Neural cell (in vitro differentiated cells): Measurements from ENCODE around the gene CACNA1F. TPM values are rescaled to one million over a fixed set of nuclear protein-coding genes. Genes with fewer than 3 reads are reported as not detected.

Experiments
- H2AFZ ChIP-seq: fragments of 200-600, 300-800 bp; sonication (generic), shearing (Covaris generic); 2 replicates; pipeline ENCODE4 v1.6.0; 2014; ENCODE audit warnings: low read depth, mild to moderate bottlenecking, antibody characterized with exemption, low read length, moderate library complexity
- H3F3A ChIP-seq: fragments of 200-600 bp; shearing (Covaris generic); 2 replicates; pipeline ENCODE4 v1.6.1; 2016; ENCODE audit warnings: mild to moderate bottlenecking, moderate library complexity, mixed read lengths, antibody characterized with exemption, low read length; ENCODE audit not compliant: insufficient read depth, poor library complexity, severe bottlenecking
- H3K27ac ChIP-seq: fragments of 200-600, 300-800 bp; sonication (generic), shearing (Covaris generic); 2 replicates; pipeline ENCODE4 v1.5.1; 2014; ENCODE audit warnings: mild to moderate bottlenecking, low read length, moderate library complexity
- H3K27me3 ChIP-seq: fragments of 300-800, 200-600 bp; sonication (generic), shearing (Covaris generic); 2 replicates; pipeline ENCODE4 v1.6.0; 2014; ENCODE audit warnings: mild to moderate bottlenecking, low read depth, low read length, moderate library complexity; ENCODE audit not compliant: insufficient read depth
- H3K36me3 ChIP-seq: fragments of 300-800, 200-600 bp; sonication (generic), shearing (Covaris generic); 2 replicates; pipeline ENCODE4 v1.5.1; 2014; ENCODE audit warnings: mild to moderate bottlenecking, antibody characterized with exemption, low read length, moderate library complexity; ENCODE audit not compliant: insufficient read depth
- H3K4me2 ChIP-seq: fragments of 300-800, 200-600 bp; sonication (generic), shearing (Covaris generic); 2 replicates; pipeline ENCODE4 v1.6.0; 2014; ENCODE audit warnings: mild to moderate bottlenecking, low read length
- H3K4me3 ChIP-seq: fragments of 300-800, 200-600 bp; sonication (generic), shearing (Covaris generic); 2 replicates; pipeline ENCODE4 v1.5.1; 2014; ENCODE audit warnings: mild to moderate bottlenecking, low read length, moderate library complexity
- H3K79me2 ChIP-seq: fragments of 200-600 bp; shearing (Covaris generic); replicated peaks from 2 replicates; pipeline ENCODE4 v1.6.0; 2014; ENCODE audit warnings: mild to moderate bottlenecking, low read length, moderate library complexity; ENCODE audit not compliant: insufficient read depth
- H3K9ac ChIP-seq: fragments of 300-800, 200-600 bp; sonication (generic), shearing (Covaris generic); 2 replicates; pipeline ENCODE4 v1.6.1; 2016; ENCODE audit warnings: mild to moderate bottlenecking, low read length, mixed read lengths
- H3K9me2 ChIP-seq: fragments of 200-600 bp; shearing (Covaris generic); 2 replicates; pipeline ENCODE4 v1.6.1; 2016; ENCODE audit warnings: mild to moderate bottlenecking, low read length, mixed read lengths; ENCODE audit not compliant: insufficient read depth
- H3K9me3 ChIP-seq: fragments of 200-600, 300-800 bp; sonication (generic), shearing (Covaris generic); 2 replicates; pipeline ENCODE4 v1.6.1; 2016; ENCODE audit warnings: mild to moderate bottlenecking, mixed run types, low read length, moderate library complexity, mixed read lengths
- H4K20me1 ChIP-seq: fragments of 200-600 bp; shearing (Covaris generic); 2 replicates; pipeline ENCODE4 v1.6.1; 2016; ENCODE audit warnings: mild to moderate bottlenecking, mixed run types; ENCODE audit not compliant: insufficient read depth
- CTCF ChIP-seq: fragments of 450-650 bp; IDR thresholded peaks from 2 replicates; pipeline ENCODE4 v1.5.1; 2014; ENCODE audit warnings: antibody characterized with exemption, mild to moderate bottlenecking, moderate library complexity; ENCODE audit not compliant: poor library complexity, severe bottlenecking
- EP300 ChIP-seq: fragments of 450-650 bp; conservative IDR thresholded peaks from 2 replicates; pipeline ENCODE4 v1.6.1; 2014; ENCODE audit warnings: antibody characterized with exemption, mild to moderate bottlenecking, moderate library complexity; ENCODE audit not compliant: poor library complexity, severe bottlenecking
- EZH2 ChIP-seq: fragments of 200-600, 300-800 bp; shearing (Covaris generic), sonication (generic); IDR thresholded peaks from 2 replicates; pipeline ENCODE4 v1.6.1; 2014; ENCODE audit warnings: antibody characterized with exemption, low read length, borderline replicate concordance, mild to moderate bottlenecking; ENCODE audit not compliant: insufficient read depth, poor library complexity, severe bottlenecking
- MXI1 ChIP-seq: fragments of 450-650 bp; conservative IDR thresholded peaks from 2 replicates; pipeline ENCODE4 v1.6.1; 2014; ENCODE audit warnings: antibody characterized with exemption, mild to moderate bottlenecking; ENCODE audit not compliant: poor library complexity, severe bottlenecking
- POLR2AphosphoS5 ChIP-seq: IDR thresholded peaks from 2 replicates; pipeline ENCODE4 v1.6.1; 2012
- RAD21 ChIP-seq: fragments of 450-650 bp; conservative IDR thresholded peaks from 2 replicates; pipeline ENCODE4 v1.6.1; 2014; ENCODE audit warnings: antibody characterized with exemption, mild to moderate bottlenecking, moderate library complexity
- REST ChIP-seq: IDR thresholded peaks from 2 replicates; pipeline ENCODE4 v1.6.1; 2012; ENCODE audit warnings: borderline replicate concordance
- SMC3 ChIP-seq: fragments of 450-650 bp; conservative IDR thresholded peaks from 2 replicates; pipeline ENCODE4 v1.6.1; 2014; ENCODE audit warnings: antibody characterized with exemption, mild to moderate bottlenecking, moderate library complexity; ENCODE audit not compliant: poor library complexity
- TAF1 ChIP-seq: IDR thresholded peaks from 2 replicates; pipeline ENCODE4 v1.6.1; 2012; ENCODE audit warnings: low read depth
- polyA plus RNA-seq: library from polyadenylated mRNA; depleted of rRNA; stranded (reverse); fragments of >200 nt; gene quantifications from 2 replicates; pipeline ENCODE4 v1.2.3, GENCODE V29; 2014

Gene CACNA1F
- polyA plus RNA-seq, 1 donor from 2014 or later = not detected

- H3K36me3 ChIP-seq = no peaks in the 10 kb centered on the region
- H4K20me1 ChIP-seq = no peaks in the 10 kb centered on the region
- H3K9me2 ChIP-seq = no peaks in the 10 kb centered on the region
- TF ChIP-seq EP300 (no peak), EZH2 (no peak), REST (no peak), POLR2AphosphoS5 (no peak), RAD21 (no peak), SMC3 (no peak), TAF1 (no peak), CTCF (no peak), MXI1 (no peak)
- H3K4me3 ChIP-seq = no peak overlapping the region
- H3K27me3 ChIP-seq = no peaks in the 10 kb centered on the region
- H3K4me2 ChIP-seq = no peak overlapping the region
- no peak overlapping the region for H3K27ac ChIP-seq
- H2AFZ ChIP-seq = no peak overlapping the region
- no peaks in the 10 kb centered on the region for H3K79me2 ChIP-seq
- no peak overlapping the region for H3K9ac ChIP-seq
- no peaks in the 10 kb centered on the region for H3F3A ChIP-seq
- H3K9me3 ChIP-seq = no peaks in the 10 kb centered on the region
Observed at GRCh38 chrX:49276671-49277534, 43.8 kb upstream of the CACNA1F start.

- Histone ChIP-seq H3F3A (no peaks in the 10 kb centered on the region), H3K9ac (no peak overlapping the region), H3K36me3 (no peaks in the 10 kb centered on the region), H3K9me3 (no peaks in the 10 kb centered on the region), H4K20me1 (no peaks in the 10 kb centered on the region), H3K4me2 (no peak overlapping the region), H3K27ac (no peak overlapping the region), H3K79me2 (no peaks in the 10 kb centered on the region), H3K4me3 (no peak overlapping the region), H3K9me2 (no peaks in the 10 kb centered on the region), H3K27me3 (no peaks in the 10 kb centered on the region), H2AFZ (no peak overlapping the region)
- no peak for TF ChIP-seq RAD21
- no peak for TF ChIP-seq REST
Observed at GRCh38 chrX:49276207-49276606, 43.1 kb upstream of the CACNA1F start.
